Measurements from ENCODE around the gene DENND4A. TPM values are rescaled to one million over a fixed set of nuclear protein-coding genes. Genes with fewer than 3 reads are reported as not detected.
A peak's percentile ranks its signal among the peaks of the same experiment; 100 is the strongest.

DENND4A gene
- total and polyA plus RNA-seq, 3 donors from 2014 or later: 16.5 to 65.7 (median 63.4) TPM

DNA sequence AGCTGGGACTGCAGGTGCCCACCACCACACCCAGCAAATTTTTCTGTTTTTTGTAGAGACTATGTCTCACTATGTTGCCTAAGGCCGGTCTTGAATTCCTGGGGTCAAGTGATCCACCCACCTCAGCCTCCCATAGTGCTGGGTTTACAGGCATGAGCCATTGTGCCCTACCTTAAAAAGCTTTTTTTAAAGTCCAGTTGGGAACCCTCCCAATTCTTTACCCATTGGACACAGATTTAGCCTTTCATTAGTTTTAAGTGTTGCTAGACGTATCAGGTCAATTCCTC is 1.7 kb upstream of the DENND4A start:
- H3K27ac ChIP-seq: no peak overlapping the region
- H3K9me3 ChIP-seq: no peaks in the 10 kb centered on the region
- DNase-seq: no peak
- peaks cover 13% of the 10 kb centered on the region for H3K4me1 ChIP-seq
- 91 to 93% methylated on average over 2 of the region's 2 CpGs for WGBS, 2 donors
- no peak overlapping the region for H3K4me3 ChIP-seq
- H3K27me3 ChIP-seq: no peaks in the 10 kb centered on the region
- no peaks in the 10 kb centered on the region for H3K36me3 ChIP-seq (ENCODE audit: low read depth, missing control alignments)
- TF ChIP-seq POLR2A (IDR thresholded peaks at IDR 0.05): no peak
- TF ChIP-seq CTCF (IDR thresholded peaks at IDR 0.05): no peak
- intact Hi-C loops (cut with DNase I; ENCODE audit: low total_unique reads): no loop called here

GRCh38 chr15:65792988-65793817 is 1.1 kb upstream of the DENND4A start:
- intact Hi-C loops (cut with DNase I; ENCODE audit: low total_unique reads): no loop called here
- Histone ChIP-seq H3K36me3 (ENCODE audit: low read depth, missing control alignments) (no peaks in the 10 kb centered on the region), H3K9me3 (no peaks in the 10 kb centered on the region), H3K27ac (peak overlapping the region; percentile 98 to 100), H3K4me1 (peaks cover 13% of the 10 kb centered on the region), H3K4me3 (peak overlapping the region; percentile 78 to 98), H3K27me3 (no peaks in the 10 kb centered on the region)
- DNase-seq: no peak
- 81 to 83% methylated on average over 13 of the region's 13 CpGs for WGBS, 2 donors
- TF ChIP-seq CTCF (IDR thresholded peaks at IDR 0.05) (no peak), POLR2A (IDR thresholded peaks at IDR 0.05) (no peak)

GRCh38 chr15:65791335-65792137 is 557 bp downstream of the DENND4A start:
- H3K36me3 ChIP-seq (ENCODE audit: low read depth, missing control alignments): no peaks in the 10 kb centered on the region
- intact Hi-C loops (cut with DNase I; ENCODE audit: low total_unique reads): no loop called here

GRCh38 chr15:65790694-65791334 is 1.3 kb downstream of the DENND4A start:
- TF ChIP-seq POLR2A (IDR thresholded peaks at IDR 0.05) (no peak), CTCF (IDR thresholded peaks at IDR 0.05) (no peak)
- Histone ChIP-seq H3K9me3 (no peaks in the 10 kb centered on the region), H3K36me3 (ENCODE audit: low read depth, missing control alignments) (no peaks in the 10 kb centered on the region), H3K4me1 (peaks cover 18% of the 10 kb centered on the region), H3K4me3 (peak overlapping the region; percentile 78 to 98), H3K27ac (peak overlapping the region; percentile 98 to 100), H3K27me3 (no peaks in the 10 kb centered on the region)
- intact Hi-C loops (cut with DNase I; ENCODE audit: low total_unique reads): no loop called here
- DNase-seq: no peak
- WGBS, 2 donors: 2 to 3% methylated on average over 14 of the region's 14 CpGs

More at GRCh38 chr15:65791335-65792137, 557 bp downstream of the DENND4A start:
- no peaks in the 10 kb centered on the region for H3K27me3 ChIP-seq
- H3K27ac ChIP-seq: peak overlapping the region; percentile 98 to 100
- no peak for TF ChIP-seq POLR2A (IDR thresholded peaks at IDR 0.05)
- H3K4me1 ChIP-seq: peaks cover 18% of the 10 kb centered on the region
- WGBS, 2 donors: 0% methylated on average over 19 to 38 of the region's 69 CpGs
- DNase-seq: peak; percentile 82
- H3K4me3 ChIP-seq: peak overlapping the region; percentile 78 to 98
- H3K9me3 ChIP-seq: no peaks in the 10 kb centered on the region
